Adrenal gland (tissue), 12 donors: ENCODE results near the gene OPRL1. TPM values are rescaled to one million over a fixed set of nuclear protein-coding genes. Genes with fewer than 3 reads are reported as not detected.

ENCODE experiments used
- DNase-seq, 7 donors: peaks; one replicate each; pipeline ENCODE4 v3.0.0-alpha.2; 2019 to 2020
- H3K27ac ChIP-seq, 5 donors: fragments of 200-600 bp; sonication (generic) in 4 of 5; 1 replicate in 3 of 5; 2 replicates in 2 of 5; pipeline versions ENCODE4 v1.5.1 to v1.8.0; 2016 to 2020; ENCODE audit warnings: mild to moderate bottlenecking in 1 of 5
- H3K27me3 ChIP-seq: fragments of 200-600 bp; 2 replicates; pipeline ENCODE4 v1.8.0; 2021
- H3K36me3 ChIP-seq, 2 donors: fragments of 200-600 bp; replicated peaks in 1 of 2; 1 replicate in 1 of 2; 2 replicates in 1 of 2; pipeline versions ENCODE4 v1.5.1 to v1.8.0; 2018 to 2022
- H3K4me1 ChIP-seq, 2 donors: fragments of 200-600 bp; replicated peaks in 1 of 2; 1 replicate in 1 of 2; 2 replicates in 1 of 2; pipeline versions ENCODE4 v1.5.1 to v1.8.0; 2018 to 2021
- H3K4me3 ChIP-seq, 4 donors: fragments of 200-600 bp; sonication (generic) in 3 of 4; one replicate each; pipeline ENCODE4 v1.5.1; 2016 to 2018
- H3K9me3 ChIP-seq, 3 donors: fragments of 200-600 bp; sonication (generic) in 1 of 3; replicated peaks in 1 of 3; 1 replicate in 2 of 3; 2 replicates in 1 of 3; pipeline versions ENCODE4 v1.5.1 to v1.8.0; 2016 to 2021
- CTCF ChIP-seq, 6 experiments: fragments of 450-650 bp in 4 of 6; fragments of 200-600 bp in 2 of 6; sonication (generic) in 1 of 6; IDR thresholded peaks; 1 replicate in 5 of 6; 2 replicates in 1 of 6; pipeline versions ENCODE4 v1.5.1 to v1.8.0; 2016 to 2021; ENCODE audit warnings: antibody characterized with exemption in 6 of 6, mild to moderate bottlenecking in 2 of 6, moderate library complexity in 1 of 6
- POLR2A ChIP-seq, 2 donors: fragments of 450-650 bp; IDR thresholded peaks; one replicate each; pipeline ENCODE4 v1.6.1; 2017; ENCODE audit warnings: antibody characterized with exemption in 2 of 2, mild to moderate bottlenecking in 2 of 2, moderate library complexity in 1 of 2
- WGBS, 4 donors: extraction: QIAGEN DNeasy Blood & Tissue Kit in 2 of 4; methylation state at CpG; one replicate each; pipeline versions ENCODE4 v1.1.5 to v1.1.7; 2013 to 2017; 5-methylcytosine and 5-hydroxymethylcytosine counted together
- intact Hi-C, 2 donors: fragments of 100-400 bp; cut with DNase I; formaldehyde crosslinking; loops; one replicate each; pipeline versions ENCODE4 v1.14.1 to v1.15.0; 2022 to 2023
- polyA plus RNA-seq, 3 donors: library from polyadenylated mRNA; stranded (reverse); fragments of 200-250 nt in 2 of 3; fragments of 350-450 nt in 1 of 3; fragmentation: Illumina TruSeq in 1 of 3; extraction: RNeasy Lipid Tissue Mini Kit (QIAGEN cat#74804) in 1 of 3; gene quantifications; one replicate each; pipeline ENCODE4 v1.2.3, GENCODE V29; 2013 to 2014
- total RNA-seq, 9 donors: library from RNA; depleted of rRNA in 4 of 9; stranded (reverse); fragments of >200 nt in 4 of 9; fragments of 120-200 nt in 1 of 9; fragmentation: NEBNext Ultra II Directional in 1 of 9; extraction: Animal tissue kit (Norgen Biotek cat#: 25700) in 1 of 9; gene quantifications; one replicate each; pipeline versions ENCODE4 v1.1.0 to v1.2.4, GENCODE V29; 2013 to 2023
- donor health status: healthy with polysubstance abuse.
- donor health status: Bipolar disorder and iron deficiency.
- donor health status: DM: yes; HTN: yes; CAD: no.
- donor health status: DM: no; HTN: no; CAD: no.
- donor health status: DM: no; HTN: no; CAD: no.
- donor health status: DM: yes; HTN: yes; CAD: no.

Gene OPRL1
- total and polyA plus RNA-seq, 12 donors, result 0.24 to 5.7 (median 2.2) TPM

DNA sequence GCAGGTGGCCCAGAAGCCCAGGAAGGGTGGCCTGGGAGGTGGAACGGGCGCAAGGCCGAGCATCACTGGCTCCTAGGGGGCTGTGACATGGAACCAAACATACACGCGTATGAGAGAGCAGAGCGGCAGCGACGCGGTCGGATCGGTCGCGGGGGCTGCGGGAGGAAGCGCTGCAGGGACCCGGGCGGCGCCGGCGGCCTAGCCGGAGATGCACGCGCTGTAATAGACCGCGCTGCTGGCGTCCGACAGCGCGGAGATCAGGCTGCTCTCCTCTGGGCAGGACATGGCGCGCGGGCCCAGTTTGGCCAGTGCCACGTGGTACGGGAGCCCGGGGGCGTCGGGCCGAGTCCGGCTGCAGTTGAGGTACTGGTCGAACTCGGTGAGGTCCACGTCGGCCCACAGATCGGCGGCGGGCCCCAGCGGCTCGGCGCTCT, 31.9 kb upstream of the OPRL1 start:
- no peaks in the 10 kb centered on the region for H3K36me3 ChIP-seq
- peaks cover 59% of the 10 kb centered on the region for H3K27me3 ChIP-seq
- 14 to 40% (median 27%) methylated on average over 2 to 49 of the region's 49 CpGs for WGBS, 4 donors
- H3K4me3 ChIP-seq, result peak overlapping the region in 1 of 4 donors; percentile 32
- no peaks in the 10 kb centered on the region for H3K4me1 ChIP-seq
- intact Hi-C loops, result loop anchor here in 1 of 2 donors (5.0 kb wide), 1 partner anchor 64 kb away; no protein-coding TSS in a partner anchor
- no peak for DNase-seq
- H3K9me3 ChIP-seq, result no peaks in the 10 kb centered on the region
- H3K27ac ChIP-seq, result peak overlapping the region in 1 of 5 donors; percentile 45
- no peak for TF ChIP-seq POLR2A (IDR thresholded peaks at IDR 0.05)
- TF ChIP-seq CTCF (IDR thresholded peaks at IDR 0.05), result no peak

GRCh38 chr20:64048402-64049044, 31.4 kb upstream of the OPRL1 start:
- TF ChIP-seq CTCF (IDR thresholded peaks at IDR 0.05) (no peak), POLR2A (IDR thresholded peaks at IDR 0.05) (no peak)
- H3K27ac ChIP-seq, result peak overlapping the region in 1 of 5 donors; percentile 45
- H3K9me3 ChIP-seq, result no peaks in the 10 kb centered on the region
- peaks cover 60% of the 10 kb centered on the region for H3K27me3 ChIP-seq
- intact Hi-C loops, result loop anchor here in 1 of 2 donors (5.0 kb wide), 1 partner anchor 64 kb away; no protein-coding TSS in a partner anchor
- DNase-seq, result no peak
- peak overlapping the region in 1 of 4 donors; percentile 32 for H3K4me3 ChIP-seq
- WGBS, 4 donors, result 5 to 16% (median 6%) methylated on average over 26 to 101 of the region's 101 CpGs; no CpG with 5 or more reads in 1 of the 4 donors
- H3K4me1 ChIP-seq, result no peaks in the 10 kb centered on the region
- H3K36me3 ChIP-seq, result no peaks in the 10 kb centered on the region

DNA sequence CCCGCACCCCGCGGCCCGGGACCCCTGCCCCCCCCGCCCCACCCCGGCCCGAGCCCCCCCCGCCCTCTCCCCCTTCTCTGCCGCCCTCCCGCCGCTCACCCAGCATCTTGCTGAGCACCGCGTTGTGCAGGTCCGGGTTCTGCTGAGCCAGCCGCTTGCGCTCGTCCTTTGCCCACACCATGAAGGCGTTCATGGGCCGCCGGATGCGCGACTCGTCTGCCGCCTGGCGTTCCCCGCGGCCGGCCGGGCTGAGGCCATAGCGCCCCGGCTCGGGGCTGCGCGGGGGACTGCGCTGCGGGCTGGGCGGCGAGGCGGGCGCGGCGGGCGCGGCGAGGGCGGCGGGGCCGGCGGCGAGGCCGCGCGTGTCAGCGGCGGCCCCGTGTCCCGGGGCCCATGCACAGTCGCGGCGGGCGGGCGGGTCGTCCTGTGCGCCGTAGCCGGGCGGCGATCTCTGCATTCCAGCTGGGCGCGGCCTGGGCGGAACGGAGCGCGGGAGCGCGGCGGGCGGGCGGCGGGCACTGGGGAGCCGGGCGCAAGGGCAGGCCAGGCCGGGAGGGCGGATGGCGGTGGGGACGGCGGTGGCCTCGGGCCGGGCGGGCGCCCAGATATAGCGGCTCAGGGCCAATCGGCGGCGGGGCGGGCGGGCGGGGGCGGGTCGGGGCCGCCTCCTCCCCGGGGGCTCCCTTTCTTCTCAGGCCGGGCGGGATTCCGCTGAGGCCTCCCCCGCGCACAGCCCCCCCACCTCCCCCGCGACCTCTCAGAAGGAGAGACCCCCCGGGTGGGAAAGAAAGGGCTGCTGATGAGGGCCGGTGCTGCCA, 30.6 kb upstream of the OPRL1 start, which contains the start of gene SOX18:
SOX18 (minus strand) TSS at position 580 of the 818 bp plus-strand sequence; CDS start at position 457, 123 bp downstream.
- H3K27me3 ChIP-seq, result peaks cover 60% of the 10 kb centered on the region
- H3K4me1 ChIP-seq, result no peaks in the 10 kb centered on the region
- peak within 1 kb of the TSS in 1 of 5 donors; percentile 80 for H3K27ac ChIP-seq
- WGBS, 4 donors, result 0 to 1% (median 0%) methylated on average over 1 to 97 of the region's 111 CpGs; no CpG with 5 or more reads in 1 of the 4 donors
- peak within 1 kb of the TSS in 1 of 4 donors; percentile 32 for H3K4me3 ChIP-seq
- DNase-seq, result no peak
- intact Hi-C loops, result loop anchor here in 1 of 2 donors (5.0 kb wide), 1 partner anchor 63 kb away; no protein-coding TSS in a partner anchor
- H3K36me3 ChIP-seq, result no peaks in the 10 kb centered on the region
- H3K9me3 ChIP-seq, result no peaks in the 10 kb centered on the region
- TF ChIP-seq POLR2A (IDR thresholded peaks at IDR 0.05) (peak in 1 of 2 donors; percentile 50), CTCF (IDR thresholded peaks at IDR 0.05) (no peak)

DNA sequence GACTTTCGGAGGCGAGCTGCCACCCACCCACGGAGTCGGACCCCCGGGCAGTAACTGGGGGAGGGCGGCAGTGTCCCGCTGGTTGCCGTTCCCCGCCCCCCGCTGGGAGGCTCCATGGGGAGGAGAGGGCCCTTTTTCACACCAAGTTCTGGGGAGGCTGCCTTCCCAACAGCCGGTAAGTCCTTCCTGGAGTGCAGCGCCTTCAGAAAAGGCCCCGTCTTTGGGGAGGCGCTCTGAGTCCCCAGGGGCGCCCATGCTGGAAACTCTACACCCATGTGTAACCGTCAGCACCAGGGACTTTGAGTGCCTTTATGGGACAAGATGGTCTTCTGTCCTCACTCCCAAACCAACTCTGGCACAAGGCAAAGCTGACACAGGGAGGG, 30.0 kb upstream of the OPRL1 start:
- peak overlapping the region in 1 of 5 donors; percentile 80 for H3K27ac ChIP-seq
- 27 to 32% (median 32%) methylated on average over 3 to 16 of the region's 16 CpGs; no CpG with 5 or more reads in 1 of the 4 donors for WGBS, 4 donors
- no peak for TF ChIP-seq POLR2A (IDR thresholded peaks at IDR 0.05)
- no peak for TF ChIP-seq CTCF (IDR thresholded peaks at IDR 0.05)
- H3K27me3 ChIP-seq, result peaks cover 60% of the 10 kb centered on the region
- DNase-seq, result no peak
- intact Hi-C loops, result loop anchor here in 1 of 2 donors (5.0 kb wide), 1 partner anchor 62 kb away; no protein-coding TSS in a partner anchor
- peak overlapping the region in 1 of 4 donors; percentile 32 for H3K4me3 ChIP-seq
- H3K36me3 ChIP-seq, result no peaks in the 10 kb centered on the region
- H3K9me3 ChIP-seq, result no peaks in the 10 kb centered on the region
- no peaks in the 10 kb centered on the region for H3K4me1 ChIP-seq
